HuH-7.5 (cell line): ENCODE measurements around the gene RGMA.
"Not testable (repeated sequence)": the region's sequence is repeated elsewhere in the genome, so short reads cannot be mapped to it uniquely, and the experiment has no call there.

Experiments used
- DNase-seq: peaks from one replicate; pipeline ENCODE4 v3.0.0; 2011; ENCODE audit warnings: low spot score

The RGMA gene

DNA sequence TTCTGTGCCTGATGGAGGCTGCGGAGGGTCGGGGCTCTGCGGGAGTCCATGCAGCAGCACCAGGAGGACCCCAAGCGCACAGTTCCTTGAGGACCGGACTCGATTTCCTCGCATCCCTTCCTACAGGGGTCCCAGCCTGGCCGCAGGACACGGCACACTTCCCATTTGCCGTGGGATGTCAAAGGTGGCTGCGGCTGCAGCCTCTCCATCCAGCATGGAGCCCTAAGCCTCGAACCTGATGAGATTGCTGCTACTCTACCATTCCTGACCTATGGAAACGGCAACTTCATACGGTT is 40.6 kb downstream of the RGMA start:
- no peak for DNase-seq

DNA sequence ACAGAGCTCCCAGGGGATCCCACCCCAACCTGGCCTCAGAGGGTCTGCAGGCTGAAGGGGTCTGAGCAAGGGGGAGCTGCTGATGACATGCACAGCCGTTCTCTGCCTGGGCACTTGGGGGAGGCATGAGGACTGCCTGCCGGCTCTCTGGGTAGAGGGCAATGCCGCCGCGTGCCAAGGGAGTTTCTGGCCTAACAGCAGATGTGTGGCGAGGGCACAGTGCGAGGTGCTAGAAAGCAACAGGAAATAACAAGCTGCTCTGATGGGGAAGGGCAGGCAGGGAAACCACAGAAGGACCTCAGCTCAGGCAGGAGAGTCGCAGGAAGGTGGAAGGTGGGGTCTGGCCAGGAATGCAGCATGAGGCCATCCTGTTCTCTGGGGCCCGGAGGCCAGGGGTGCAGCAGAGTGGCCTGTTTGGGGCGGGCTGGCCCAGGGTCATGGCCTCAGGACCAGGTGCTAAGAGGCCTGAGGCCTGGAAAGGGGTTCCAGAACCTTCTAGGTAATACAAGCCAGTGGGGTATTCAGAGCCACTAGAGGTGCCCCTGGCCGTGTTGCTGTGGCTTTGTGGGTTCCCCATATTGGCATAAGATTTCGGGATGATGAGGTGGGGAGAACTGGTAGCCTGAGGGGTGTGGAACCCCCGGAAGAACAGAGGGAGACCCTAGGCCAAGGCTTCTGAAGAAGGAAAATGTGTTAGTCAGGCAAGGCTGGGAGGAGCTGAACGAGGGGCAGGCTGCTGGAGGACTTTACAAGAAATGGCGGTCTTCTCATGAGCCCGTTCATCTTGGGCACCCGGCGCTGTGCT is 41.2 kb downstream of the RGMA start:
- no peak for DNase-seq

DNA sequence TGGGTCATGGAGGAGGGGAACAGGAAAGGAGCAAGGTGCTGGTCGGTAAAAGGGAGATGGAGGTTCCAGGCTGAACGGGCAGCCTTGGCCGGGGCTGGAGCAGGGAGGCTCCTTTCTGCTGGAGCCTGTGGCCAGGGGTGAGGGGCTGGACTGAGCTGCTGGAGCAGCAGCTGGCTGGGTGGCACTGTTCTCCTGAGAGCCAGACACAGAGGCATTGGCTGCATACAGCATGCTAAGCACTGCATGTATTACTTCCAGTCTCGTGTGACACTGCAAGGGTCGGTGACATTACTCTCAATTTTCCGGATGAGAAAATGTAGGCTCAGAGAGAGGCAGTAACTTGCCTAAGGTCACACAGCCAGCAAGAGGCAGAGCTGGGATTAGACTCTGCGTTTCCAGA is 42.3 kb downstream of the RGMA start:
- no peak for DNase-seq

DNA sequence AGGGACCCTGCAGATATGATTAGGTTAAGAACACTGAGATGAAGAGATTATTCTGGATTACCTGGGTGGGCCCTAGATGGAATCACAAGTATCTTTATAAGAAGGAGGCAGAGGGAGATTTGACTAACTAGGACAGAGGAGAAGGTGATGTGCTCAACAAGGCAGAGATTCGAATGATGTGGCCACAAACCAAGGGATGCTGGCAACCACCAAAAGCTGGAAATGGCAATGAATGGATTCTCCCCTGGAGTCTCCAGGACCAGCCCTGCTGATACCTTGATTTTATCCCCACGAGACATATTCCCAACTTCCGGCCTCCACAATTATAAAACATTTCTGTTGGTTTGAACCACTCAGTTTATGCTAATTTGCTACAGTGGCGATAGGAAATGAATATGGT is 42.9 kb downstream of the RGMA start:
- no peak for DNase-seq

DNA sequence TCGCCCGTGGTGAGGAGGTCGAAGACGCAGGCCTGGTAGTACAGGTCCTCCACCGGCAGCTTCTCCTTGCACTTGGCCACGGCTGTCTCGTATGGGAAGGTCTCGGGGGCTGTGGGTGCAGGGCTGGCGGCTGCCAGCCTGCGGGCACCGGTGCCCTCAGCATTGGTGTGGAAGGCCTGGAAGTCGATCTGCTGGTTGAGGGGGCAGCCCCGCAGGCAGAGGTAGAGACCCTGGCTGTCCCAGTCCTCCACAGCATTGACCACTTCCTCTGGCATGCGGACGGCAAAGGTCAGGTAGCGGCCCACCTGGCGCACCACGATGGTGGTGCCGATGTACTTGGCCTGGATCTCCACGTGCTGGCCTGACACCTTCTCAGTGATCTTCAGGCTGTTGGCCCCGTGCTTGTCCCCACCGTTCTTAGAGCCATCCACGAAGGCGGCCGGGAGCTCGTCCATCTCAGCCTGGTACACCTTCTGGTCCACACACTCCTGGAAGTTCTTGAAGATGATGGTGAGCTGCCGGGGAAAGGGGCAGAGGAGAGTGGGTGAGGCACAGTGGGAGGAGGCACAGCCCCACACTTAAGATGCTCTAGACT is 43.7 kb downstream of the RGMA start:
- DNase-seq, result no peak

DNA sequence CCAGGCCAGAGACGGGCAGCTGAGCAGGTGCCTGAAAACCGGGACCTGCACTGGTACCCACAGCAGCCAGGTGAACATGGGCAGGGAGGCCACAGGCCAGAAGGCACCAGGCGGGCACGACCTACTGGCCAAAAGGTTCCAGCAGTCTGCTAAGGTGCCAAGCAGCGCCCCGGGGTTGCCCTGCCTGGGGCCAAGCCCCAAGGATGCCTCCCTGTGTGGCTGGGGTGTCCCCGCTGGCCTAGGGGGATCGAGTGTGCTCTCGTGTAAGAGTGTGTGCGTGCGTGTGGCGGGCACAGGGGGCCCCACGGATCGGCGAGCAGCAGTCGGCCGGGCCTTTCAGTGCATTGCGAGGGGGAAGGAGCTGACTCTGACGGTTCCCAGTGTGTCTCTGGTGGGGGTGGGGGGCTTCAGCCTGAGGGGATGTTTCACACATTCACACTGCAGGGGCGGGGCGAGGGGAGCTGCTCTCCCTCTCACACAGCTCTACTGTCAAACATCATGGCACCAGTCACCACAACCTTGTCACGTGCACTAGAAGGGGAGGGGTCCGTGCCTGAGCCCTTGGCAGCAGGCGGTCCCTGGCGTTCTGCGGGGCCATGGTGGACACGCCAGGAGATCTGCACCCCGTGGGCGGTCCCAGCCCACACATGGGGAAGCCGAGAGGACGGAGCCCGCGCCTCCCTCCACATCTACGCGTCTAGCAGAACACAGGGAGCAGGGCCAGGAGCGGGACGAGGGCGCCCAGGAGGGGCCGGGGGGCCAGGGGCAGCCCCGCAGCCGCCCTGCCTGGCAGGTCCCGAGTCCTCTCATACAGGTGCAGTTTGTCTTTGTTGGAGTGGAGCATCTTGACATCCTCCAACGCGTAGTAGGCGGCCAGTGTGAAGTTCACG is 44.5 kb downstream of the RGMA start:
- no peak for DNase-seq

DNA sequence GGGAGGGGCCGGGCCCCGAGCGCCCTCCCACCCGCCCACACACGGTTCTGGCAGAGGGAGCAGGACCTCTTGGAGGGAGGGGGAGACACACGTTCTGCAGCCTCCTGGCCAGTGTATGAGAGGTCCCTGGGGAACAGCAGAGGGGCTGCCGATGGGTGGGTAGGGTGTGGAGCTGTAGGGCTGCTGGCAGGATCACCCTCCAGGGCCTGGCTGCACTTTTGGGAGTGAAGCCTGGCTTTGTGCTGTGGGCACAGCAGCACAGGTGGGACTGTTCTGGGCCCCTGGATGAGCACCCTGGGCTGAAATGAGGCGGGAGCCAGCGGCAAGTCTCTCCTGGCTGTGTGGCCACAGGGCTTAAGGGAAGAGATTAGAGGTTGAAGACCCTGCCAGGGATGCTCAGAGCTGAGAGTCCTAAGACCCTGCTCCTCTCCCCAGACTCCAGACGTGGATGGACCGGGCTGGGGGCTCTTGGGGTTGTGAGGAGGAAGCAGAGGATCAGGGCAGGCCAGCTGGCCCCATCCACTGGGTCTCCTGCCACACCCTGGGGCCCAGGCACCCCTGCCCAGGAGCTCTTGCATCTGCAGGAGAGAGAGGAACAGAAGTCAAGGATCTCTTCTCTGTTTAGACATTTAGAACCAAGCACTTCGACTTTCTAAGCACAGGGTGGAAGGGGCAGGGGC is 45.2 kb downstream of the RGMA start:
- no peak for DNase-seq

DNA sequence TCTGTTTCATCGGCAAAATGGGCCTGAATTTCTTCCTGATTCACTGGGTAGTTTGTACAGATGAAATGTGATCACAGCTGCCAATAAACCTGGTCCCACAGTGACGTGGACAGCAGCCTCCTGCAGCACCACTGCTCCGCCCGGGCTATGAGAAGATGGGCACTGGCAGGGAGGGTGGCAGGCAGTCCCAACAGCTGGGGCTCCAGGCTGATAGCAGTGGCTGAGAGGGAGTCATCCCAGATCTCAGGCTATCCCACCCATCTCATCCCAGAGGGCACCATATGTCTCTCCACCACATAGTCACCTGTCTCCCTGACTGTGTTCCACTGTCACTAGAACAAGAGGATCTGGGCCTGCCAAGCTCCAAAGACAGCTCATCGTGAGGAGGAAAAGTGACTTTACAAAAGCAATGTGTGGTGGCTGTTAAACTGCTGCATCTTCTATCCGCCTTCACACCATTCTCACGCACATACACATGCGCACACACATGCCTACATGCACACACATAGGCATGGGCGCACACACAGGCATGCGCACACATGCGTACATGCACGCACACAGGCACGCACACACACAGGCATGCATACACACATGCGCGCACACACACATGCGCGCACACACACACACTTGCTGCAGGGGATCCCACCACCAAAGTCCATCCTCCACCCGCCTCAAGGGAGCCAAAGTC is 46.2 kb downstream of the RGMA start:
- DNase-seq, result no peak

DNA sequence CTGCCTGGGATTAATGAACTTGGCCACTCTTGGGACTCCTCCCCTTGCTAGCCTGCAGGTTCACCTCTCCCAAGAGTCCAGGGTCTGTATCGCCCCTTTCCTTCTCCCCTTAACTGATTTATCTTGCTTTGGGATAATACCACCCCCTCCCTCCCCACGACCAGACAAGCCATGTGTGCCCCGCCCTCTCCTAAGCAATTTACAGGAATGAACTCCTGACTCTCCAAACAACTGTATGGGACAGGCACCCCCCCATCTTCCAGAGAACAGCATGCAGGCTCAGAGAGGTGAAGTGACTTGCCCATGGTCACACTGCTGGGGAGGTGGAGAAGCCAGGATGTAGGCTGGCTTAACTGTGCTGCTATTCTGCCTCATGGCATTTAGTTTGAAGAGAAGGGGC is 46.8 kb downstream of the RGMA start:
- no peak for DNase-seq

DNA sequence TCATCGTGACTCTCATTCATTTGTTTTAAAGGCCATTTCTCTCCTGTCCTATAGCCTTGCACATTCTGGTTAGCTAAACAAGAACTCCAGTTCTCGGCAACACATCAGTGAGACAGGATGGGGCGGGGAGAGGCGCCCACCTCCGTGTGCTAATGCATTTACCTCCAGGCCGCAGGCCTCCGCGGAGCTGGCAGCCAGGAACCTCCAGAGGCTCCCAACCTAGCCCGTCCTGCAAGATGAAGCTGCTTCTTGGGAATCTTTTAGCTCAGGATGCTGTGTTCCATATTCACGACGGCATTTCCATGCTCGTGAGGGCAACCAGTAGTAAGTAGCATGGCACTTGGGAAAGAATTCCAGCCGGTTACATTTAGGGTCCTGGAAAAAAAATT is 47.9 kb downstream of the RGMA start:
- no peak for DNase-seq

DNA sequence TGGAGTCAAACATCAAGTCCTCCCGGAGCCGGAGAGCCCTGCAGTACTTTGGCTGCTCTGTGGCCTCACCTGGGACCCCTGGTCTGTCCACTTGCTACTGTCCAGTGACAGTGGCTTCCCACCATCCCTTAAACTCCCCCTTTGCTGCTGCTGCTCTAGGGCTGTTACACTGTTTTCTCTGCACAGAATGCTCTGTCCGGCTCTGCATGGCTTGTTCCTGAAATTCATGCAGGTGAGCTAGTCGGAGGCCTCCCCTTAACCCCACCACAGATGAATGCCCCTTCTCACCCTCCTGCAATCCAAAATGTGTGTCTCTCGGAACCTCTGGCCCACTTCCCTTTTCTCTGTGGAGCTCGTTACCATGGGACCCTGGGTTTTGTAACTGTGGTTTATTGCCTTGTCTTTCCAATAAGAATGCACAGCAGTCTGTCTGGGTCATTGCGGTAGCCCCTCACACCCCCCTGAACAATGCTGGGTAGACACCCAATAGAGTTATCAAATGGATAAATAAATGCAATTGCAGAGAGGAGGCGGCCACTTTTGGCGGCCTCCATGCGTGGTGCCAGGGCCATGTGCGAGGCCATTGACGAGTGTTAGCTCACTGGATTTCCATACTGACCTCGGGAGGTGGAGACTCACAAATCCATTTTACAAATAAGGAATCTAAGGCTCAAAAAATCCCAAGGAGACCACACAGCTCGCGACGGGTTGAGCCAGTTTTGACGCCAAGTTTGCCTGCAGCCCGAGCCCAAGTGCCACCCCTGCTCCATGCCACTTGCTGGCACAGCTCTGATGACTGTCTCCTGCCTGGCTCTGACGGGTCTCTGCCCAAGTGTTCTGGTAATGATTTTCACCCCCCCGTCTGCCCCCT is 48.5 kb downstream of the RGMA start:
- no peak for DNase-seq

DNA sequence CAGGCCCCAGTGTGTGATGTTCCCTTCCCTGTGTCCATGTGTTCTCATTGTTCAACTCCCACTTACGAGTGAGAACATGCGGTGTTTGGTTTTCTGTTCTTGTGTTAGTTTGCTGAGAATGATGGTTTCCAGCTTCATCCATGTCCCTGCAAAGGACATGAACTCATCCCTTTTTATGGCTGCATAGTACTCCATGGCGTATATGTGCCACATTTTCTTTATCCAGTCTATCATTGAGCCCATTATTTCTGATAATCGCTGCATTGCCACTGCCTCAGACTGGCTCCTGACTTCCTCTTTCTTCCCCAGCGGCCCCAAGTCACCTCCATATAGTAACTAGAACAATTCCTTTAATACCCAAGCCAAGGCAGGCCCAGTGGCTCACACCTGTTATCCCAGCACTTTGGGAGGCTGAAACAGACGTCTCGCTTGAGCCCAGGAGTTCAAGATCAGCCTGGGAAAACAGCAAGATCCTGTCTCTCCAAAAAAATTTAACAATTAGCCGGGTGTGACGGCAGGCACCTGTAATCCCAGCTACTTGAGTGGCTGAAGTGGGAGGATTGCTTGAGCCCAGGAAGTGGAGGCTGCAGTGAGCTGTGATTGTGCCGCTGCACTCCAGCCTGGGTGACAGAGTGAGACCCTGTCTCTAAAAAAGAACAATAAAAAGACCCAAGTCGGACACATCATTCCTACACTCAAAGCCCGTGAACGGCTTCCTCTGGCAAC is 49.3 kb downstream of the RGMA start:
- DNase-seq, result not testable (repeated sequence)

DNA sequence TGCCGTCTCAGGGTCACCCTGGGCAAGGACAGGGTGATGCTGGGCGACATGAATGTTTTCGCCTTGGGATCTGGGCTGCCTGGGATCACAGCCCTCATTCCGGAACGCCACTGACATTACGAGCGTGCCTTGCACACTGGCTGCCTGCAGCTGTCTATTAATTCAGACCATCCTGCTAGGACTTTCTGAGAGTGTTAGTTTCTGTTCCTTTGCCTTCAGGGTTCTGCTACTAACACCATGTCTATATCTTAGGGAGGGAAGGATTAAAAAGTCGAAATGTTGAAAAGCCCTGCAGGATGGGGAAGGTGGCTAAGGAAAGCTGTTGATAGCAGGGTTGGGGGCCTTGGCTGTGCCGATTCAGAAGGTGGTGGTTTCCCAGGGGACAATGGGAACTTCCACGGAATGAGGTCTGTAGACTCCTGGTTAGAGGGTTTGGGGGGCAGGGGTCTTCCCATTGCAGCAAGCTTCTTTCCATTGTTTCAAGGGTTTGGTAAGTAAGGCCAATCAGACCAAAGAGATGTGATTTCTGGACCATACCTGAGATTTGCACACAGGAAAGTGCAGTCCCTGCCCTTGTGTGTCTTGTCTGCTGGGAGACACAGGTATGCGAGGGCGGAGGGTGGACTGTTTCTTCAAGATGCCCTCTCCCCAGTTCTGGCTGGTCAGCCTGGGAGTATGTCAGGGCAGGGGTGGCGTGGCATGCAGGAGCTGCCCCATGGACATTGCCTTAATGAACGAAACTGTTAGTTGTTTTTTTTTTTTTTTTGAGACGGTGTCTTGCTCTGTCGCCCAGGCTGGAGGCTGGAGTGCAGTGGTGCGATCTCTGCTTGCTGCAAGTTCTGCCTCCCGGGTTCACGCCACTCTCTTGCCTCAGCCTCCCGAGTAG is 50.9 kb downstream of the RGMA start:
- peak; percentile 6 for DNase-seq

DNA sequence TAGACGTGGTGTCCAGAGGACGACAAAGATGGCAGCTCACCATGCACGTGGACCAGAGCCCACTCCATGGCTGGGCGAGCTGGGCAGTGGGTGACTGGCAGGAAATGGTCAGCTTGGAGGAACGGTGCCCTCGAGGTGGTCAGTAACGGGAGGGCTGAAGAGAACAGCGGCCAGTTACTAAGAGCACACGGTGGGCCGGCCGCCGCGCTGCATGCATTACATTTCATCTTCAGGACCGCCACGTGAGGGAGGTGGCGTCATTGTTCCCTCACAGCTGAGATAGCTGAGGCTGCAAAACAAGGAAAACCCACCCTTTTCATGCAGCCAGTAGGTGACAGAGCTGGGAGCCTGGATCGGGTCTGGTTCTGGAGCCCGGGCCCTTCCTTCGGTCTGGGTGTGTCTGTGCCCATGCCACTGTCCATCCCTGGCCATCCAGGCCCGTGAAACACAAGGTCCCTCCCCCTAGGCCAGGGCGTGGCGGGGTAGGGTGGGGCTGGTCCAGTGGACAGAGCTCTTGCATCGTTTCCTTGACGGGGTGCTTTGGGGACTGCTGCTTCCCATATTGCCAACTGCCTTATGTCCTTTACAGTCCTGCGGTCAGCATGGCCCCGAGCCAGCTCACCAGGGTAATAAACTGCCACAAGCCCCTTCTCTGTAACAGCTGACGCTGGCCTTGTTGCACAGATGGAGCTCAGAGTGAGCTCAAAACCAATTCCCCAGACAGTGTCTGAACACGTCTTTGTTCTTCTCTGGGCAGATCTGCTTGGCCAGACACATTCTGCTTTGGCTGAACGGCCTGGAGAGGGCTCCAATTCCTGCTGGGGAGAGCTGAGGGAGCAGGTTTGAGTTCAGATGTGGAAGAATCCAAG is 51.8 kb downstream of the RGMA start:
- DNase-seq, result peak; percentile 23

DNA sequence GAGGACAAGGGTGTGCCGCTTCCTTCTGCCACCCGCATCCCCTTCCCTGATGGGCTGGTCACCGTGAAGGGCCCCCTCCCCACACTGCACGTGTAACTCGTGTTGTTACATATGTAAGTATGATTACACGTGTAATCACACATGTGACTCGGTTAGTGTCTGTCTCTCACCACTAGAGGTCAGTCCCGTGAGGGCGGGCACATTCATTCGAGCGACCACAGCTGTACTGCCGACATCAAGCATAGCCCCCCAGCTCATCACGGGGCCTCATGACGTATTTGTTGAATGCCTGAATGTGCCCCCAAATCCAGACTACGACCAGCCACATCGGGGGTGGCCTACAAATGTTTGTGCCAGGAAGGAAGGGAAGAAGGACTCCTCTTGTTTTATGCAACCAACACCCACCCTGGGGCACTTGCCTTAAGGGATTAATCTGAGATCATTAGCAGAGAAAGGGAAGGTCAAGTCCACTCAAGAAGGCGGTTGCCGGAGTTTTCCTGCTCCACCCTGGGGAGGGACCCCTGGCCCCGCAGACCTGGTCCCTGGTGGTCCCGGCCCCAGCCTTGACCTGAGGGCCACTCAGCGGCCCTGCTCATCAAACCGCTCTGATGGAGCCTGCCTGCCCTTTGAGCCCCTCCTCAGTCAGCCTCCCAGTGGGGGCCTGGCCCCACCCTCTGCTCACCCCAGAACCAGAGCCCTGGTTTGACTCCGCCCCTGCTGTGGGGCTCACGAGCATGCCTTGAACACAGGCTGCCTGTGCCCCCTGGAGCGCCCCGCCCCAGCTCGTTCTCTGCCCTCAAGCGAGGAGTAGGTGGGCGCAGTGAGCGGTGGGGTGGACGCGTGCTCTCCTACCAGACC is 52.8 kb downstream of the RGMA start:
- DNase-seq, result peak; percentile 87

DNA sequence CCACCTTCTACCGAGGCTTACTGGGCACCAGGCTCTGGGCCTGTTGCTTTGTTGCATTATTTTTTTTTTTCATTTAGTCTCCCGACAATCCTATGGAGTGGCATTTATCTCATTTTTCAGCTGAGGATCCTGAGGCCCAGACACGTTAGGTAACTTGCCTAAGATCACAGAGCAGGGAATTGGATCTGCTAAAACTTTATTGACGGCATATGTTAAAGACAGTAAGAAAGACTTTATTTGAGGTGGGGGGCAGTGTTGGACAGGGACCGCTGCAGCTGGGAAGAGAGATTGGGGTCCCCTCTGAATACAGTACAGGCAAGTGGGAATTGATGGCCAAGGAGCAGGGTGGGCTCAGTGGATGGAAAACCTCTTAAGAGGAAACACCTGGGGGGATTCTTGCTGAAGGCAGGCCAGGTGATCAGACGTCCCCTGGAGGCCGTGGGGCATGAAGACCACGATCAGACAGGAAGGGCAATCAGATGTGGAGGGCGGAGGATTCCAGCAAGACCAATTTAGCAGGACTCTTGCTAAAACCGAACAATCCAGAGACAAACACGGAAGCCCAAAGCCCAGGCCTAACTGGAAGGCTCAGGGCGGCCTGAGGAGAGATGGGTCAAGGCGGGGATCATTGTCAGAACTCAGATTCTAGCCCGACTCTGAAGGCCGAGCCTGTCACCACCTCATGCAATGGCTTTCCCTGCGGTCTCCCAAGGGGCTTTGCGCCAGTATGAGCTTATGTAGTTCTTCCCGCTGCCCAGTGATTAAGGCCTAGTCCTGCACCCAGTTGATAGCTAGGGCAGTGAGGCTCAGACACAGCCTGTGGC is 53.7 kb downstream of the RGMA start:
- peak; percentile 4 for DNase-seq
